GM23248 (cell line): ENCODE results near the gene FILIP1L.

ENCODE experiments used
- EZH2 ChIP-seq: fragments of 200-600 bp; sonication (generic); IDR thresholded peaks from 2 replicates; pipeline ENCODE4 v1.6.1; 2018; ENCODE audit warnings: antibody characterized with exemption, mild to moderate bottlenecking; ENCODE audit not compliant: insufficient read depth, poor library complexity, severe bottlenecking
- EZH2phosphoT487 ChIP-seq: fragments of 200-600 bp; sonication (generic); IDR thresholded peaks from 2 replicates; pipeline ENCODE4 v1.6.1; 2018; ENCODE audit warnings: antibody characterized with exemption, moderate library complexity, mild to moderate bottlenecking, low read depth; ENCODE audit not compliant: insufficient read depth

GRCh38 chr3:100097919-100098783 is 16.1 kb downstream of the FILIP1L start:
- no peak for TF ChIP-seq EZH2phosphoT487
- no peak for TF ChIP-seq EZH2
